Kidney (tissue), 14 donors: ENCODE measurements around the gene YWHAH. TPM values are rescaled to one million over a fixed set of nuclear protein-coding genes. Genes with fewer than 3 reads are reported as not detected.

ENCODE experiments used
- DNase-seq, 5 donors: peaks; one replicate each; pipeline ENCODE4 v3.0.0-alpha.2; 2013 to 2020
- FAIRE-seq: peaks from 2 replicates; lab custom pipeline; 2012; peaks lifted over from hg19 to GRCh38; lab: Jason Lieb, UNC
- H3K27ac ChIP-seq, 2 donors: one replicate each; pipeline ENCODE4 v1.7.0; 2013; ENCODE audit warnings: low read depth in 2 of 2, low read length in 2 of 2, inconsistent platforms in 1 of 2
- H3K27me3 ChIP-seq: one replicate; pipeline ENCODE4 v1.7.1; 2013; ENCODE audit warnings: low read length, inconsistent platforms; ENCODE audit not compliant: control insufficient read depth, insufficient read depth
- H3K36me3 ChIP-seq, 3 donors: one replicate each; pipeline versions ENCODE4 v1.7.0 to v1.7.1; 2013; ENCODE audit warnings: low read length in 3 of 3, control low read depth in 1 of 3, inconsistent platforms in 1 of 3; ENCODE audit not compliant: insufficient read depth in 3 of 3, control insufficient read depth in 2 of 3
- H3K4me1 ChIP-seq, 3 donors: one replicate each; pipeline versions ENCODE4 v1.7.0 to v1.7.1; 2013; ENCODE audit warnings: low read length in 3 of 3, inconsistent platforms in 1 of 3, low read depth in 1 of 3; ENCODE audit not compliant: control insufficient read depth in 2 of 3, insufficient read depth in 2 of 3
- H3K4me3 ChIP-seq, 3 donors: one replicate each; pipeline versions ENCODE4 v1.7.0 to v1.8.1; 2013; ENCODE audit warnings: low read length in 3 of 3, control low read depth in 1 of 3, inconsistent platforms in 1 of 3
- H3K9ac ChIP-seq, 3 donors: one replicate each; pipeline versions ENCODE4 v1.7.0 to v1.7.1; 2013; ENCODE audit warnings: low read length in 3 of 3, control low read depth in 1 of 3, inconsistent platforms in 1 of 3
- H3K9me3 ChIP-seq, 3 donors: one replicate each; pipeline versions ENCODE4 v1.7.0 to v1.7.1; 2013; ENCODE audit warnings: low read length in 3 of 3, control low read depth in 1 of 3, inconsistent platforms in 1 of 3; ENCODE audit not compliant: control insufficient read depth in 2 of 3, insufficient read depth in 1 of 3
- intact Hi-C: fragments of 100-400 bp; cut with DNase I; formaldehyde crosslinking; loops from one replicate; pipeline ENCODE4 v1.11.1; 2022
- polyA plus RNA-seq: library from polyadenylated mRNA; stranded (reverse); fragments of 350-450 nt; fragmentation: Illumina TruSeq; extraction: RNeasy Lipid Tissue Mini Kit (QIAGEN cat#74804); gene quantifications from one replicate; pipeline ENCODE4 v1.2.3, GENCODE V29; 2014; ENCODE audit warnings: low read depth, low replicate concordance; ENCODE audit not compliant: insufficient read depth
- total RNA-seq: library from RNA; stranded (reverse); fragmentation: NEBNext Ultra II Directional; extraction: Animal tissue kit (Norgen Biotek cat#: 25700); gene quantifications from one replicate; pipeline ENCODE4 v1.2.1, GENCODE V29; 2021
- TF ChIP-seq, protein P1 (sequence below): IDR thresholded peaks from 3 replicates; pipeline ENCODE4 v1.5.1; 2012; ENCODE audit warnings: mild to moderate bottlenecking, moderate library complexity, borderline replicate concordance; ENCODE audit not compliant: insufficient read depth; ENCODE audit errors: extremely low read depth
- donor health status: control.
- donor health status: control.
- donor health status: control.
- donor health status: control.
- donor health status: control.
- donor health status: DM: yes; HTN: yes; CAD: no.
- donor health status: Normal renal cell carcinoma (clear cell type).

YWHAH gene
- total and polyA plus RNA-seq, 2 donors from 2014 or later, result 82.0 to 274 TPM

DNA sequence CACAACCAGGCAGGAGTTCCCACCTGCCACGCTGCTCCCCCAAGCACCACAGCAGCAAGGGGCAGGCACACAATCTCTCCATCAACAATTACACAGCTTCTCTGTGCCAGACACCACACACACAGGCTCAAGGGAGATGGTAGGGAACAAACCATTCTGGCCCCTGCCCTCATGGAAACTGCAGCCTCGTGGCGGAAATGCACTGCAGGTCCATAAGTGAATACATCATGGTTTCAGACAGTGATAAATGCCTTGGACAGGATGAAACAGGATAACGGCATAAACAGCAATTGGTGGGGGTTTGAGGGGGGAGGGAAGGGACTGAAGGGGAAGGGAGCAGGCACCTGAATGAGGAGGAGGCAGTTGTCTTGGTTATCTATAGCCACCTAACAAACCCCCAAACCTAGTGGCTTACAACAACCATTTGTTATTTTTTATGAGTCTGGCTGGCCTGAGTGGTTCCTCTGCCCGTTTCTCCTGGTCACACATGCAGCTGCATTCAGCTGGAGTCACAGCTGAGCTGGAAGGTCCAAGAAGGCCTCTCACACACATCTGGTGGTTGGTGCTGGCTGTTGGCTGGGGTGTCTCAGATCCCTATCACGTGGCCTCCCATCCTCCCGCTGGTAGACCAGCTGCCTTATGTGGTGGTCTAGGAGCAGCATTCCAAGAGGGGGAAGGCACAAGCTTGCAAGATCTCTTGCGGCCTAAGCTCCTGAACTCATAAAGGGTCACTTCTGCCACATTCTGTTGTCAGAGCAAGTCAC is 15.0 kb upstream of the YWHAH start:
- no peaks in the 10 kb centered on the region for H3K9me3 ChIP-seq
- FAIRE-seq (no peak), DNase-seq (peak; percentile 30 to 91 (median 81))
- intact Hi-C loops, result no loop called here
- no peak overlapping the region for H3K9ac ChIP-seq
- H3K36me3 ChIP-seq, result no peaks in the 10 kb centered on the region
- H3K4me1 ChIP-seq, result peaks cover 0 to 4% (median 0%) of the 10 kb centered on the region in 3 donors
- no peak overlapping the region for H3K27ac ChIP-seq
- TF ChIP-seq, protein P1, sequence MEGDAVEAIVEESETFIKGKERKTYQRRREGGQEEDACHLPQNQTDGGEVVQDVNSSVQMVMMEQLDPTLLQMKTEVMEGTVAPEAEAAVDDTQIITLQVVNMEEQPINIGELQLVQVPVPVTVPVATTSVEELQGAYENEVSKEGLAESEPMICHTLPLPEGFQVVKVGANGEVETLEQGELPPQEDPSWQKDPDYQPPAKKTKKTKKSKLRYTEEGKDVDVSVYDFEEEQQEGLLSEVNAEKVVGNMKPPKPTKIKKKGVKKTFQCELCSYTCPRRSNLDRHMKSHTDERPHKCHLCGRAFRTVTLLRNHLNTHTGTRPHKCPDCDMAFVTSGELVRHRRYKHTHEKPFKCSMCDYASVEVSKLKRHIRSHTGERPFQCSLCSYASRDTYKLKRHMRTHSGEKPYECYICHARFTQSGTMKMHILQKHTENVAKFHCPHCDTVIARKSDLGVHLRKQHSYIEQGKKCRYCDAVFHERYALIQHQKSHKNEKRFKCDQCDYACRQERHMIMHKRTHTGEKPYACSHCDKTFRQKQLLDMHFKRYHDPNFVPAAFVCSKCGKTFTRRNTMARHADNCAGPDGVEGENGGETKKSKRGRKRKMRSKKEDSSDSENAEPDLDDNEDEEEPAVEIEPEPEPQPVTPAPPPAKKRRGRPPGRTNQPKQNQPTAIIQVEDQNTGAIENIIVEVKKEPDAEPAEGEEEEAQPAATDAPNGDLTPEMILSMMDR, result no peak
- H3K27me3 ChIP-seq, result no peaks in the 10 kb centered on the region
- H3K4me3 ChIP-seq, result no peak overlapping the region

DNA sequence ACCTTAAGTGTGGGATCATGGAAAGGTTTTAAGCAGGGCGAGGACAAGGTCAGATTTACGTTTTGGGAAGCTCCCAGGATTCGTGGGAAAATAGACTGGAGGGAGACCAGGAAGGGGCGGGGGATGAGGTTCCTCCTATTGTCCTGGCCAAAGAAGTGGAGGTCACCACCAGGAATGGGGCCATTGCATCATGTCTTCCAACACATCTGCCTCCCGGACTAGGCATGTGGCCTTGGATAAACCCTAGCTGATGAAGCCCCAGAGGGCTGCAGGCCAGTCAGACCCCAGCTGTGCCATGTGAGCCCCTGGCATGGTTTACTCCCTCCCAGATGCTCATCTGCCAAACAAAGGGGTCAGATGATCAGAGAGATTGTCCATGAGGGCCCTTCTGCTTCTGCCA is 11.5 kb upstream of the YWHAH start:
- TF ChIP-seq, protein P1, result no peak
- H3K36me3 ChIP-seq, result no peaks in the 10 kb centered on the region
- peak in 1 of 5 donors; percentile 30 for DNase-seq
- H3K27ac ChIP-seq, result no peak overlapping the region
- H3K9ac ChIP-seq, result no peak overlapping the region
- H3K27me3 ChIP-seq, result no peaks in the 10 kb centered on the region
- H3K4me1 ChIP-seq, result peaks cover 0 to 4% (median 0%) of the 10 kb centered on the region in 3 donors
- H3K4me3 ChIP-seq, result no peak overlapping the region
- no peaks in the 10 kb centered on the region for H3K9me3 ChIP-seq
- FAIRE-seq, result no peak
- intact Hi-C loops, result no loop called here

- no peak overlapping the region for H3K27ac ChIP-seq
- H3K36me3 ChIP-seq, result no peaks in the 10 kb centered on the region
- no peak overlapping the region for H3K4me3 ChIP-seq
- TF ChIP-seq, protein P1, result no peak
- peak in 1 of 5 donors; percentile 26 for DNase-seq
- intact Hi-C loops, result no loop called here
- H3K27me3 ChIP-seq, result no peaks in the 10 kb centered on the region
- no peak overlapping the region for H3K9ac ChIP-seq
- peaks cover 0 to 4% (median 0%) of the 10 kb centered on the region in 3 donors for H3K4me1 ChIP-seq
- no peak for FAIRE-seq
- no peaks in the 10 kb centered on the region for H3K9me3 ChIP-seq
Measured at GRCh38 chr22:31933406-31933805, 10.9 kb upstream of the YWHAH start.
